Testis (tissue), 2 donors: Measurements from ENCODE around the gene SLC9B2.

Experiments used
- POLR2A ChIP-seq: fragments of 450-650 bp; IDR thresholded peaks from one replicate; pipeline ENCODE4 v1.6.1; 2017; ENCODE audit warnings: antibody characterized with exemption, mild to moderate bottlenecking, moderate library complexity
- TF ChIP-seq, protein P1 (sequence below), 3 experiments: fragments of 450-650 bp in 2 of 3; fragments of 200-600 bp in 1 of 3; sonication (generic) in 1 of 3; IDR thresholded peaks; one replicate each; pipeline ENCODE4 v1.5.1; 2016 to 2019; ENCODE audit warnings: antibody characterized with exemption in 3 of 3, mild to moderate bottlenecking in 2 of 3, moderate library complexity in 1 of 3

DNA sequence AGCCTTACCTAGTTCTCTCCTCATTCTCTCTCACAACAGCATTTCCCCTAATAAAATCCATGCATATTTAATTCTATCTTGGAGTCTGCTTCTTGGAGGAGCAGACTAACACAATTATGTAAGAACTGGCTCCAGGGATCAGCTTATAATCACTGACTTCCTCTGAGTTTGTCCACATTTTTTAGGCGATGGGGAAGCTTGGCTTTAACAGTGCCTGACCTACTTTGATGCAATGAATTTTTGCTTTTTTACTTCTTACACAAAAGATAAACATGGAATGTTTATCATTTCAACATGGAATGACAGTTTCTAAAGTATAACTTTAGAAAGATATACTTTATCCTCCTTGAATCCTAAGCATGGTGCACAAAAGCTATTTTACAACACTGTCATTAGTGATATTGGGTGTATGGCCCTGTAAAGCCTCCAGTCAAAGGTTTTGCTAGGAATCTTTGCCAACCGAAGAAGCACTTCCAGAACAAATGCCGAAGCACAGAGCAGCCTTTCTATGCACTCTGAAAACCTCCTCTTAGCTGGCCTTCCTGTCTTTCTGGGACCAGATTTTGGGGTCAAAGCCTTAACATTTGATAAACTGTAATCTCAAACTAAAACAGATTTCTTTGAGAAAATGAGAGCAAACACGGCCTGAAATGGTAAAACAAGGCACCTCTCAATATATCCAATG is 22.3 kb upstream of the SLC9B2 start:
- TF ChIP-seq, protein P1, sequence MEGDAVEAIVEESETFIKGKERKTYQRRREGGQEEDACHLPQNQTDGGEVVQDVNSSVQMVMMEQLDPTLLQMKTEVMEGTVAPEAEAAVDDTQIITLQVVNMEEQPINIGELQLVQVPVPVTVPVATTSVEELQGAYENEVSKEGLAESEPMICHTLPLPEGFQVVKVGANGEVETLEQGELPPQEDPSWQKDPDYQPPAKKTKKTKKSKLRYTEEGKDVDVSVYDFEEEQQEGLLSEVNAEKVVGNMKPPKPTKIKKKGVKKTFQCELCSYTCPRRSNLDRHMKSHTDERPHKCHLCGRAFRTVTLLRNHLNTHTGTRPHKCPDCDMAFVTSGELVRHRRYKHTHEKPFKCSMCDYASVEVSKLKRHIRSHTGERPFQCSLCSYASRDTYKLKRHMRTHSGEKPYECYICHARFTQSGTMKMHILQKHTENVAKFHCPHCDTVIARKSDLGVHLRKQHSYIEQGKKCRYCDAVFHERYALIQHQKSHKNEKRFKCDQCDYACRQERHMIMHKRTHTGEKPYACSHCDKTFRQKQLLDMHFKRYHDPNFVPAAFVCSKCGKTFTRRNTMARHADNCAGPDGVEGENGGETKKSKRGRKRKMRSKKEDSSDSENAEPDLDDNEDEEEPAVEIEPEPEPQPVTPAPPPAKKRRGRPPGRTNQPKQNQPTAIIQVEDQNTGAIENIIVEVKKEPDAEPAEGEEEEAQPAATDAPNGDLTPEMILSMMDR (IDR thresholded peaks at IDR 0.05): no peak
- no peak for TF ChIP-seq POLR2A
